OCI-LY7 (cell line): ENCODE data around the gene CORO2A.

ENCODE experiments used
- CTCF ChIP-seq: fragments of 200-600 bp; sonication (generic); conservative IDR thresholded peaks from 2 replicates; pipeline ENCODE4 v1.5.1; 2014; ENCODE audit warnings: mild to moderate bottlenecking, antibody characterized with exemption, low read length, moderate library complexity, mixed read lengths
- EZH2phosphoT487 ChIP-seq: fragments of 200-600 bp; sonication (generic); IDR thresholded peaks from 2 replicates; pipeline ENCODE4 v1.6.1; 2018; ENCODE audit warnings: low read depth, borderline replicate concordance, mild to moderate bottlenecking, mixed run types, antibody characterized with exemption, low read length, moderate library complexity, mixed read lengths

- no peak for TF ChIP-seq CTCF
- TF ChIP-seq EZH2phosphoT487 = no peak
Measured at GRCh38 chr9:98225015-98225442, 32.6 kb upstream of the CORO2A start.
